NB4 (cell line): Measurements from ENCODE around the gene ENOX1.

Experiments used
- CTCF ChIP-seq: IDR thresholded peaks from one replicate; pipeline ENCODE4 v1.5.1; 2012; ENCODE audit warnings: low read depth, low read length
- POLR2A ChIP-seq: IDR thresholded peaks from 2 replicates; pipeline ENCODE4 v1.6.1; 2011; ENCODE audit warnings: mild to moderate bottlenecking; ENCODE audit not compliant: insufficient read length; ENCODE audit errors: extremely low read depth

- TF ChIP-seq CTCF (no peak), POLR2A (no peak)
Measured at GRCh38 chr13:43354153-43354945, 432.4 kb downstream of the ENOX1 start.
